NT2/D1 (cell line): ENCODE data around the gene MAML1.

Experiments
- SUZ12 ChIP-seq: IDR thresholded peaks from 2 replicates; pipeline ENCODE4 v1.6.1; 2011; ENCODE audit not compliant: insufficient read length, insufficient read depth; ENCODE audit errors: extremely low read depth
- YY1 ChIP-seq: IDR thresholded peaks from 2 replicates; pipeline ENCODE4 v1.6.1; 2011; ENCODE audit not compliant: insufficient read length, insufficient read depth
- ZNF274 ChIP-seq: IDR thresholded peaks from 2 replicates; pipeline ENCODE4 v1.6.1; 2011; ENCODE audit warnings: mild to moderate bottlenecking, low read depth, low read length

GRCh38 chr5:179720222-179720621 is 12.4 kb upstream of the MAML1 start:
- TF ChIP-seq ZNF274: no peak
- TF ChIP-seq YY1: no peak
- TF ChIP-seq SUZ12: no peak
